IMR-90 (cell line): Measurements from ENCODE around the gene ZGLP1.

ENCODE experiments used
- CEBPB ChIP-seq: IDR thresholded peaks from 2 replicates; pipeline ENCODE4 v1.6.1; 2012; ENCODE audit warnings: low read depth, low read length, improper control_type of control experiment
- MAFK ChIP-seq: IDR thresholded peaks from 2 replicates; pipeline ENCODE4 v1.6.1; 2012; ENCODE audit warnings: low read depth, low read length, improper control_type of control experiment
- NFE2L2 ChIP-seq: fragments of 150-350 bp; IDR thresholded peaks from 2 replicates; pipeline ENCODE4 v1.6.1; 2016; ENCODE audit warnings: low read depth, mild to moderate bottlenecking, low read length
- RCOR1 ChIP-seq: IDR thresholded peaks from 2 replicates; pipeline ENCODE4 v1.6.1; 2012; ENCODE audit warnings: mild to moderate bottlenecking, low read length, improper control_type of control experiment; ENCODE audit not compliant: insufficient replicate concordance
- TF ChIP-seq, protein P1 (sequence below): conservative IDR thresholded peaks from 2 replicates; pipeline ENCODE4 v1.5.1; 2012; ENCODE audit warnings: mild to moderate bottlenecking, low read depth, low read length, improper control_type of control experiment
- TF ChIP-seq, protein P2 (sequence below): fragments of 150-350 bp; IDR thresholded peaks from 2 replicates; pipeline ENCODE4 v1.6.1; 2016; ENCODE audit warnings: low read depth, mild to moderate bottlenecking, low read length, moderate library complexity, borderline replicate concordance

DNA sequence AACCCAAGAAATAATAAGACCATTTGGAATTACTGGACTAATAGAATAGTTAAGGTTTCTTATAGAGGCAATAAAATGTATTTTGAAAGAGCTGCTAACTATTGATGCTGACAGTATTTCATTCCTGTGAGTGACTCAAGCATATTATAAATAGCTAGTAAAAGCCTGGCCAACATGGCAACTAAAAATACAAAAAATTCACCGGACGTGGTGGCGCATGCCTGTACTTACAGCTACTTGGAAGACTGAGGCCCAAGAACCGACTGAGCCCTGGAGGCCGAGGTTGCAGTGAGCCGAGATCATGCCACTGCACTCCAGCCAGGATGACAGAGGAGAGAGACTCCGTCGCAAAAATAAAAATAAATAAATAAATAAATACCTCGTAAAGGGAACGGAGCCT, 35.2 kb upstream of the ZGLP1 start:
- TF ChIP-seq, protein P1, sequence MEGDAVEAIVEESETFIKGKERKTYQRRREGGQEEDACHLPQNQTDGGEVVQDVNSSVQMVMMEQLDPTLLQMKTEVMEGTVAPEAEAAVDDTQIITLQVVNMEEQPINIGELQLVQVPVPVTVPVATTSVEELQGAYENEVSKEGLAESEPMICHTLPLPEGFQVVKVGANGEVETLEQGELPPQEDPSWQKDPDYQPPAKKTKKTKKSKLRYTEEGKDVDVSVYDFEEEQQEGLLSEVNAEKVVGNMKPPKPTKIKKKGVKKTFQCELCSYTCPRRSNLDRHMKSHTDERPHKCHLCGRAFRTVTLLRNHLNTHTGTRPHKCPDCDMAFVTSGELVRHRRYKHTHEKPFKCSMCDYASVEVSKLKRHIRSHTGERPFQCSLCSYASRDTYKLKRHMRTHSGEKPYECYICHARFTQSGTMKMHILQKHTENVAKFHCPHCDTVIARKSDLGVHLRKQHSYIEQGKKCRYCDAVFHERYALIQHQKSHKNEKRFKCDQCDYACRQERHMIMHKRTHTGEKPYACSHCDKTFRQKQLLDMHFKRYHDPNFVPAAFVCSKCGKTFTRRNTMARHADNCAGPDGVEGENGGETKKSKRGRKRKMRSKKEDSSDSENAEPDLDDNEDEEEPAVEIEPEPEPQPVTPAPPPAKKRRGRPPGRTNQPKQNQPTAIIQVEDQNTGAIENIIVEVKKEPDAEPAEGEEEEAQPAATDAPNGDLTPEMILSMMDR: no peak
- TF ChIP-seq, protein P2, sequence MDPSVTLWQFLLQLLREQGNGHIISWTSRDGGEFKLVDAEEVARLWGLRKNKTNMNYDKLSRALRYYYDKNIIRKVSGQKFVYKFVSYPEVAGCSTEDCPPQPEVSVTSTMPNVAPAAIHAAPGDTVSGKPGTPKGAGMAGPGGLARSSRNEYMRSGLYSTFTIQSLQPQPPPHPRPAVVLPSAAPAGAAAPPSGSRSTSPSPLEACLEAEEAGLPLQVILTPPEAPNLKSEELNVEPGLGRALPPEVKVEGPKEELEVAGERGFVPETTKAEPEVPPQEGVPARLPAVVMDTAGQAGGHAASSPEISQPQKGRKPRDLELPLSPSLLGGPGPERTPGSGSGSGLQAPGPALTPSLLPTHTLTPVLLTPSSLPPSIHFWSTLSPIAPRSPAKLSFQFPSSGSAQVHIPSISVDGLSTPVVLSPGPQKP: no peak
- TF ChIP-seq RCOR1 (no peak), MAFK (no peak), CEBPB (no peak), NFE2L2 (no peak)
